Panc1 (cell line): Measurements from ENCODE around the gene FAM83F. TPM values are rescaled to one million over a fixed set of nuclear protein-coding genes. Genes with fewer than 3 reads are reported as not detected.

ENCODE experiments used
- ATAC-seq: fragments of 200-7000 bp; cut with Tn5 transposase; 2 replicates; pipeline ENCODE4 v1.9.1; 2020; ENCODE audit warnings: mild to moderate bottlenecking, moderate library complexity
- BruUV-seq: library from RNA; stranded (reverse); fragments of 400-500 nt; replicated peaks from 2 replicates; lab custom pipeline; 2021; lab: Mats Ljungman, UMichigan
- CTCF ChIA-PET: fragments of 300-600 bp; sonication (Branson Sonifier 250); formaldehyde crosslinking; loops from one replicate; lab custom pipeline; 2022; ENCODE audit warnings: antibody characterized with exemption; lab: Charles Lee
- POLR2A ChIA-PET: fragments of 300-600 bp; sonication (Branson Sonifier 250); formaldehyde crosslinking; loops from one replicate; lab custom pipeline; 2022; ENCODE audit warnings: antibody characterized with exemption; lab: Charles Lee
- DNase-seq: peaks from one replicate; pipeline ENCODE4 v3.0.0-alpha.2; 2010; ENCODE audit warnings: low read depth, low spot score
- H3K27ac ChIP-seq: 2 replicates; pipeline ENCODE4 v1.5.1; 2011; ENCODE audit warnings: mild to moderate bottlenecking, low read length, inconsistent platforms
- H3K27me3 ChIP-seq: fragments of 200-500 bp; sonication (Bioruptor generic); 2 replicates; pipeline ENCODE4 v1.6.0; 2014; ENCODE audit warnings: low read length, inconsistent platforms; ENCODE audit not compliant: control insufficient read depth, insufficient read depth
- H3K36me3 ChIP-seq: fragments of 200-500 bp; sonication (Bioruptor generic); 2 replicates; pipeline ENCODE4 v1.5.1; 2014; ENCODE audit warnings: inconsistent platforms, mild to moderate bottlenecking, low read length, moderate library complexity; ENCODE audit not compliant: control insufficient read depth, insufficient read depth
- H3K4me1 ChIP-seq: 2 replicates; pipeline ENCODE4 v1.5.1; 2011; ENCODE audit warnings: inconsistent platforms, mild to moderate bottlenecking, low read length, moderate library complexity; ENCODE audit not compliant: control insufficient read depth, insufficient read depth
- H3K4me3 ChIP-seq, 2 experiments: 2 replicates each; pipeline ENCODE4 v1.5.1; 2011 to 2012; ENCODE audit warnings: low read depth in 2 of 2, low read length in 2 of 2, mild to moderate bottlenecking in 2 of 2, inconsistent platforms in 1 of 2, moderate library complexity in 1 of 2
- H3K9me3 ChIP-seq: fragments of 200-500 bp; sonication (Bioruptor generic); 2 replicates; pipeline ENCODE4 v1.5.1; 2014; ENCODE audit warnings: low read depth, mild to moderate bottlenecking, inconsistent platforms, low read length, moderate library complexity; ENCODE audit not compliant: control insufficient read depth, insufficient read depth
- CTCF ChIP-seq: fragments of 450-650 bp; IDR thresholded peaks from 2 replicates; pipeline ENCODE4 v1.5.1; 2017; ENCODE audit warnings: mild to moderate bottlenecking
- POLR2AphosphoS5 ChIP-seq: IDR thresholded peaks from 2 replicates; pipeline ENCODE4 v1.6.1; 2012; ENCODE audit warnings: mild to moderate bottlenecking, low read depth, low read length, moderate library complexity
- REST ChIP-seq, 2 experiments: IDR thresholded peaks; 2 replicates each; pipeline ENCODE4 v1.6.1; 2011 to 2012; ENCODE audit warnings: low read depth in 2 of 2, control low read depth in 1 of 2, low read length in 1 of 2, mild to moderate bottlenecking in 1 of 2, moderate library complexity in 1 of 2; ENCODE audit not compliant: insufficient read depth in 1 of 2
- SIN3A ChIP-seq: IDR thresholded peaks from 2 replicates; pipeline ENCODE4 v1.6.1; 2012; ENCODE audit warnings: low read depth, mild to moderate bottlenecking, low read length, moderate library complexity, borderline replicate concordance; ENCODE audit not compliant: insufficient read depth
- TCF7L2 ChIP-seq: IDR thresholded peaks from 2 replicates; pipeline ENCODE4 v1.6.1; 2011; ENCODE audit warnings: mild to moderate bottlenecking, low read depth, low read length, inconsistent platforms
- in situ Hi-C: cut with HindIII; loops from 2 replicates; pipeline ENCODE4 v1.10.0; 2016; ENCODE audit warnings: low sequenced_read_pairs, low pct_unique_long_range_greater_than_20kb
- intact Hi-C: fragments of 100-400 bp; cut with micrococcal nuclease; formaldehyde crosslinking; loops from one replicate; pipeline ENCODE4 v1.10.0; 2022; ENCODE audit not compliant: unreplicated experiment
- total RNA-seq: library from RNA; stranded (reverse); gene quantifications from one replicate; pipeline ENCODE4 v1.2.1, GENCODE V29; 2021; ENCODE audit not compliant: unreplicated experiment

Gene FAM83F
- total RNA-seq, 1 experiment from 2014 or later, result 0.05 TPM

- ChIA-PET CTCF (interaction anchor here (1.0 kb wide), 1 partner anchor 14 kb away, joined by 3 read pairs; no protein-coding TSS in a partner anchor), POLR2A (no interaction called here)
- Histone ChIP-seq H3K4me3 (no peak overlapping the region), H3K36me3 (no peaks in the 10 kb centered on the region), H3K4me1 (no peaks in the 10 kb centered on the region; the same call in 1 of the 2 replicates), H3K27ac (no peak overlapping the region), H3K9me3 (no peaks in the 10 kb centered on the region), H3K27me3 (peaks cover 2% of the 10 kb centered on the region; the same call in 1 of the 2 replicates)
- intact Hi-C loops, result no loop called here
- in situ Hi-C loops, result no loop called here
- DNase-seq, result no peak
- no TSS peak for BruUV-seq
- no peak for ATAC-seq
- TF ChIP-seq TCF7L2 (no peak), CTCF (no peak), POLR2AphosphoS5 (no peak), SIN3A (no peak), REST (IDR thresholded peaks at IDR 0.05; ENCODE audit: insufficient read depth in 1 of 2, low read depth in 2 of 2, low read length in 1 of 2) (no peak)
Measured at GRCh38 chr22:40009951-40010671, 15.4 kb downstream of the FAM83F start.

- TF ChIP-seq POLR2AphosphoS5 (no peak), REST (IDR thresholded peaks at IDR 0.05; ENCODE audit: insufficient read depth in 1 of 2, low read depth in 2 of 2, low read length in 1 of 2) (no peak), TCF7L2 (no peak), CTCF (no peak), SIN3A (no peak)
- BruUV-seq, result no TSS peak
- Histone ChIP-seq H3K9me3 (no peaks in the 10 kb centered on the region), H3K27ac (no peak overlapping the region), H3K36me3 (no peaks in the 10 kb centered on the region), H3K27me3 (peaks cover 2% of the 10 kb centered on the region; the same call in 1 of the 2 replicates), H3K4me3 (no peak overlapping the region), H3K4me1 (no peaks in the 10 kb centered on the region; the same call in 1 of the 2 replicates)
- in situ Hi-C loops, result no loop called here
- POLR2A ChIA-PET, result no interaction called here
- intact Hi-C loops, result no loop called here
- DNase-seq (no peak), ATAC-seq (no peak)
- CTCF ChIA-PET, result interaction anchor here (1.0 kb wide), 1 partner anchor 14 kb away, joined by 3 read pairs; no protein-coding TSS in a partner anchor
Measured at GRCh38 chr22:40010746-40011145, 16.0 kb downstream of the FAM83F start.
